Spleen (tissue), 7 donors: ENCODE measurements around the gene GIGYF2.

Experiments used
- CTCF ChIP-seq, 11 experiments: fragments of 200-600 bp in 7 of 11; fragments of 450-650 bp in 4 of 11; sonication (generic) in 4 of 11; IDR thresholded peaks in 8 of 11; conservative IDR thresholded peaks in 3 of 11; 1 replicate in 7 of 11; 2 replicates in 4 of 11; pipeline versions ENCODE4 v1.4.0 to v1.8.0; 2016 to 2021; ENCODE audit warnings: antibody characterized with exemption in 11 of 11, inconsistent platforms in 4 of 11, mild to moderate bottlenecking in 1 of 11
- POLR2AphosphoS5 ChIP-seq, 3 donors: sonication (generic); formaldehyde crosslinking; IDR thresholded peaks; one replicate each; pipeline ENCODE4 v1.5.1; 2017; ENCODE audit warnings: antibody characterized with exemption in 3 of 3
- donor health status: DM: no; HTN: no; CAD: no; lungs with moderate emphysema.
- donor health status: DM: no; HTN: no; CAD: no.
- donor health status: DM: no; HTN: no; CAD: no.

- no peak for TF ChIP-seq CTCF (IDR thresholded peaks at IDR 0.05 in 8 of 11, conservative IDR thresholded peaks at IDR 0.05 in 3 of 11)
- no peak for TF ChIP-seq POLR2AphosphoS5 (IDR thresholded peaks at IDR 0.05)
Observed at GRCh38 chr2:232898592-232899543, 201.7 kb downstream of the GIGYF2 start.
